NCI-H69 (cell line): ENCODE measurements around the gene RPL22.
A peak's percentile ranks its signal among the peaks of the same experiment; 100 is the strongest.

Source experiments
- DNase-seq: peaks from one replicate; lab custom pipeline; 2025; lab: John Stamatoyannopoulos, UW

Gene RPL22

DNA sequence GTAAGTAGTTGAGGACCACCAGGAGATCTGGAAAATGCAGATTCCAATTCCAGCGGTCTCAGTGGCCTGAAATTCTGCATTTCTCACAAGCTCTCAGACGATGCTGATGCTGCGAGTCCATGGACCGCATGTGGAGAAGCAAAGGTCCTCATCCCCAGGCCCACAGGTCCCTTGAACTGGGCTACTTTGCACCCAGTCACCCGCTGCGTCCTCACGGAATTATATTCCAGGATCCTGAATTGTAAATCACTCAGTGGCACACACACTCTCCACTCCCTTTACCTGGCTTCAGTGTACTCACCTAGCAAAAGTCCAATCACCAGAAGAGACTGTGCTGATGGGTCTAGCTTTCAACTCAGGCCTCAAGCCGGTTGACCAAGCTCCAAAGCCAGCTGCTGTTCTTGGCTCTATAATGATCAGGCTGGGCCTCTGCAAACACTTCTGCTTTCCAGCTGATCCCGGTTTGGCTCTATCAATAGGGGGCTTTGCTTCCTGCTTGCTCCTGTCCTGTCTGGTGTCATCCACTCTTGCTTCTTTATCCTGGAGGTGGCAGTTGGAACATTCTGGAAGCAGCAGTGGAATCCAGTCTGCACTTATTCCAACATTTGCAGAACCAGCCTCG is 904 bp upstream of the RPL22 start:
- DNase-seq, result no peak

GRCh38 chr1:6198646-6199297 is 623 bp downstream of the RPL22 start:
- no peak for DNase-seq

- no peak for DNase-seq
Observed at GRCh38 chr1:6197746-6198427, 1.5 kb downstream of the RPL22 start.

GRCh38 chr1:6191968-6192367 is 7.4 kb downstream of the RPL22 start:
- DNase-seq, result no peak

- DNase-seq, result no peak
Observed at GRCh38 chr1:6188466-6188865, 10.9 kb downstream of the RPL22 start.

GRCh38 chr1:6185635-6186382 is 13.6 kb downstream of the RPL22 start:
- peak; percentile 37 for DNase-seq

DNA sequence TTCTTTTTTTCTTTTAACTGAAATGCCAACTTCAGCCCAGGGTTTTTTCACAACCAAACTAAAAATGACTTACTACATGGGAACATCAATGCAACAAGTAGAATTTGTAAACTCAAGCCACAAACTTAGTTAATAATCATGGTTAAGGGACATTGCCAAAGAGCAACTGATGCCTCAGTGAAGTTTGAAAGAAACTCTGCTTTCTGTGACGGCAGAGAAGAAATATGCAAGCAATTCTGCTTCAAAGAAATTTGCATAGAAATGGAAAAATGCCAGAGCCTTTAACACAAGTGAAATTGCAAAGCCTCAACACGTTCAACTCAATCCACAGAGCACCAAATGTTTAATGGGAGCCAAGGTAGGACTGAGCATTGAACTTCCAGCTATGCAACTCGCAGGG is 14.2 kb downstream of the RPL22 start:
- DNase-seq, result no peak

- no peak for DNase-seq
Observed at GRCh38 chr1:6184083-6184783, 15.2 kb downstream of the RPL22 start.

DNA sequence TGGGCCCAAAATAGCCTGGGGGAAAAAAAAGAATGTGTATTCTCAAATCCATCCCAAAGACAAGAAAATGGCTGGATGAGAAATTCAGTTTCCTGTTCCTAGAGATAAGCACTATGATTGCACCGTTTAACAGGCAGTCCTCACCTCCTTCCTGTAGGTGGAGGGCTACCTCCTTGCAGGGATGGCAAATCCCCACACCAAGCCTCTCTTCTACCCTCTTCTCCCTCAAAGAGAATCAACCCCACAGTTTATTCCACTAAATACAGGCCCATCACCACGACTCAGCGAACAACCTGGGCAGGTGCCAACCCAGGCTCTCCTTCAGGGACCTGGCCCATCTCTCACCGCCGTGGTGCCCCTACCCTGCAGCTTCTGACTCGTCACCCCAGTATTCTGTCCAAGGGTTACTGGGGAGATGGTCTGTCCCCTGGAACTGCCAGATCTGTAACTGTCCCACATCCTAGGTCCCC is 15.8 kb downstream of the RPL22 start:
- peak; percentile 21 for DNase-seq

DNA sequence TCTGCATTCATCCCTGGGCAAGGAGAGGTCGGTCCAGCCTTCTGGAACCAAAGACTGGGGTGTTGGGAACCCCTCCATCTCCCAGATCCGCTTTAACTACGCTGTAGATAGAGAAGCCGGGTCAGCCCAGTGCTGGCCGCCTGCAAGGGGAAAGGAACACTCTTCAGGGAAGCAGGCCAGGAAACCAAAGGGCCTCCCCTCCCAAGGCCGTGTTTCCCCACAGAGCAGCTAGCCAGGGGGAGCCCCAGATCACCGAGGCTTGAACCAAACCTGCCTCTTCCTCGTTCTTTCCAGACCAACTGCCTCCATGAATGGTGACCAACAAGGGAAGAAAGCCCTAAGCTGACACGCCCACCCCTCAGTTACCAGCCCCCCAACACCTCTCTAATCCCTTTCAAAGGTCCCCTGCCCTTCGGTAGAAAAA is 18.0 kb downstream of the RPL22 start:
- no peak for DNase-seq

DNA sequence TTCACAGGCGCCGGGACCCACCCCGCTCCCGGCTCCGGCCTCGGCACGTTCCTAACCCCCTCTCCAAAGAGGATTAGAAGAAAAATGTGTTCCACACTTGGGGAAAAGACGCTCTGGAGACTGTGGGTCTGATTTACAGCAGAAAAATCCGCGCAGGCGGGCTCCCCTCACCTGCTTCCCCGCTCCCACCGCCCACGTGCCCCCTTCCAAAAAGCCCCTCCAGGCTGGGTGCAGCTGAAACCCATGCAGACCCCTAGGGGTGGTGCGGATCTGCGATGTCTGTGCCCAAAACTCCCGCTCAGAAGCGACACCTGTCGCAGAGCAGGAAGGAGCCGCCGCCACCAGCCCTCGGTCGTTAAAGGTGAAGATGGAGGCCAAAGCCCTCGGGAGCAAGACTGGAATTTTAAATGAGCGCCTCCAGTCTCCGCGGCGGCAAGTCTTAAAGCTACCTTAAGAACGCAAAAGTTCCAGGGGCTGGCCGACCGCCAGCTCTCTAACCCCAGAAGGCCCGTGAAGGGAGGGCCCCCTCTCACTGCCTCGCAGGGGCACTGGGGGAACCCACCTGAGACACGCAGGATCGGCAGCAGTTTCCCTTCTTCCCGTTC is 18.6 kb downstream of the RPL22 start:
- peak; percentile 26 for DNase-seq

DNA sequence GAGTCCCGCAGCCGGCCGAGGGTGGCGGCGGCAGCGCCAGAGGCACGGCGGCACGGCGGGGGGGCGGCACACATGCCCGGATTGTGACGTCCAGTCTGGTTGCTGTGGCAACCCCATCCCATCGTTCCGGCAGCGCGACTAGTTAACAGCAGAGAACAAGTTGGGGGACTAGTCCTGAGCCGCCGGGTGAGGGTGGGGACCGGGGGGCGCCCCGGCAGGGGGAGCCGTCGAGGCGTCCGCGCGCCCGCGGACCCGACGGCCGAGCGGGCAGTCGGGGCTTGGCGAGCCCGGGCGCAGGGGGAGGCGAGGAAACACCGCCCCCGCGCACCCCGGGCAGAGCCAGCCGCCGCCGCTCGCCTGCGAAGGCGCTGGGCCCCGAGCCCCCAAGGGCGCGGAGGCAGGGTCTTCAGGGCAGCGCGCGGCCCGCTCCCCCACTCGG is 19.1 kb downstream of the RPL22 start, which contains the start of gene CHD5:
Gene CHD5 (minus strand): TSS at position 54 of the 439 bp plus-strand sequence. CDS start 298 bp downstream, outside the sequence.
- peak; percentile 66 for DNase-seq

DNA sequence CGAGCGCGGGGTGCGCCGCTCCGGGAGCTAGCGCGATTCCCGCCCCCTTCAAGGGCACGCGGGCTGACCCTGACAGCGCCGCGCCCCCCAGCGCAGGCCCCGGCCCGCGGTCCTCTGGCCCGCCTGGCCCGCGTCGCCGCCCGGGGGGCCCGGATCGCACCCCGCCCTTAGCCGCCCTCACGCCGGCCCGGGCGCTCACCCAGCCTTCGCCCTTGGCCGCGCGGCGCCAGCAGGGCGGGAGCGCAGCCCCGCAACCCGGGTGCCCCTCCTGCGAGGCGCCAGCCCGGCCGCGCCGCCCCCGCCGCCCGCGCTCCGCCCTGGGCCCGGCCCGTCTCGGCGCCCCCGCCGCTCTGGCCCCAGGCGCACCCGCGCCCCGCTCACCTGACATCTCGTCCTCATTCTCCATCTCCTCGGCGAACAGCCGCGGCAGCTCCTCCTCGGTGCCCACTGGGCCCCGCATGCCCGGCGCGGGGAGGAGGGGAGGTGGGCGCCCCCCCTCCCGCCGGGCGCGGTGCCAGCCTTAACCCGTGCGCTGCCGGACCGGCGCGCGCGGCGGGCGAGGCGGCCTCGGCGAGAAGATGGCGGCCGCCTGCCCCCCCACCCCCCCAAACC is 19.7 kb downstream of the RPL22 start:
- peak; percentile 52 for DNase-seq

- peak; percentile 28 for DNase-seq
Observed at GRCh38 chr1:6178751-6179563, 20.4 kb downstream of the RPL22 start.

GRCh38 chr1:6177681-6178380 is 21.6 kb downstream of the RPL22 start:
- DNase-seq, result no peak

GRCh38 chr1:6176779-6177178 is 22.6 kb downstream of the RPL22 start:
- DNase-seq, result no peak

DNA sequence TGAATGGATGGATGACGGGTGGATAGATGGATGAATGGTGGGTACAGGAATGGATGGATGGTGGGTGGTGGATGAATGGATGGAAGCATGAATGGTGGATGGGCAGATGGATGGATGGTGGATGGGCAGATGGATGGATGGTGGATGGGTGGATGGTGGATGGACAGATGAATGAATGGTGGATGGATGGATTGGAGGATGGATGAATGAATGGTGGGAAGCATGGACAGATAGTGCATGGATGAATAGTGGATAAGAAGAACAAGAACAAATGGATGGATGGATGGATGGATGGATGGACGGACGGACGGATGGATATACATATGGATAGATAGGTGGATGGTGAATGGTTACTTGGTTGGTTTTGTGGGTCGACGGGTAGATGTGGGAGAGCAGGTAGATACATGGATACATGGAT is 24.0 kb downstream of the RPL22 start:
- no peak for DNase-seq

- DNase-seq, result no peak
Observed at GRCh38 chr1:6174621-6175410, 24.6 kb downstream of the RPL22 start.
